ENCODE measurements around the gene CELF5. TPM values are rescaled to one million over a fixed set of nuclear protein-coding genes. Genes with fewer than 3 reads are reported as not detected.

Gene CELF5
- total RNA-seq, 1 donor from 2014 or later, result not detected

GRCh38 chr19:3323026-3323425 is 98.6 kb downstream of the CELF5 start:
- ChIA-PET CTCF (no interaction called here), POLR2A (no interaction called here)
- no peak overlapping the region for H3K27ac Mint-ChIP-seq

GRCh38 chr19:3323658-3324057 is 99.2 kb downstream of the CELF5 start:
- Mint-ChIP-seq H3K27me3 (peaks cover 17% of the 10 kb centered on the region), H3K4me3 (no peak overlapping the region), H3K36me3 (ENCODE audit: low read depth) (no peaks in the 10 kb centered on the region), H3K4me1 (no peaks in the 10 kb centered on the region), H3K9me3 (no peaks in the 10 kb centered on the region), H3K27ac (no peak overlapping the region)
- intact Hi-C loops (cut with micrococcal nuclease), result no loop called here
- no peak for DNase-seq
- ChIA-PET CTCF (interaction anchor here (0.9 to 1.2 kb wide), 2 partner anchors 106 to 115 kb away, joined by 3 read pairs; no protein-coding TSS in a partner anchor), POLR2A (no interaction called here)
- TF ChIP-seq CTCF (IDR thresholded peaks at IDR 0.05), result no peak
- no peak for ATAC-seq (ENCODE audit: low read depth)

More at GRCh38 chr19:3323026-3323425, 98.6 kb downstream of the CELF5 start:
- H3K9me3 Mint-ChIP-seq, result no peaks in the 10 kb centered on the region
- H3K36me3 Mint-ChIP-seq (ENCODE audit: low read depth), result no peaks in the 10 kb centered on the region
- ATAC-seq (ENCODE audit: low read depth) (no peak), DNase-seq (no peak)
- no peak overlapping the region for H3K4me3 Mint-ChIP-seq
- H3K27me3 Mint-ChIP-seq, result peaks cover 17% of the 10 kb centered on the region
- TF ChIP-seq CTCF (IDR thresholded peaks at IDR 0.05), result no peak
- intact Hi-C loops (cut with micrococcal nuclease), result no loop called here
- H3K4me1 Mint-ChIP-seq, result no peaks in the 10 kb centered on the region

- H3K4me1 Mint-ChIP-seq, result no peaks in the 10 kb centered on the region
- DNase-seq (peak; percentile 58), ATAC-seq (ENCODE audit: low read depth) (peak; percentile 61)
- ChIA-PET POLR2A (no interaction called here), CTCF (interaction anchor here (1.2 to 6.5 kb wide), 3 partner anchors 105 to 148 kb away, joined by 3 to 82 read pairs (median 4); no protein-coding TSS in a partner anchor)
- intact Hi-C loops (cut with micrococcal nuclease), result no loop called here
- H3K27ac Mint-ChIP-seq, result no peak overlapping the region
- no peaks in the 10 kb centered on the region for H3K9me3 Mint-ChIP-seq
- peaks cover 17% of the 10 kb centered on the region for H3K27me3 Mint-ChIP-seq
- H3K4me3 Mint-ChIP-seq, result no peak overlapping the region
- no peaks in the 10 kb centered on the region for H3K36me3 Mint-ChIP-seq (ENCODE audit: low read depth)
- no peak for TF ChIP-seq CTCF (IDR thresholded peaks at IDR 0.05)
Measured at GRCh38 chr19:3324405-3324856, 100.0 kb downstream of the CELF5 start.

- Mint-ChIP-seq H3K4me1 (no peaks in the 10 kb centered on the region), H3K36me3 (ENCODE audit: low read depth) (no peaks in the 10 kb centered on the region), H3K27me3 (peaks cover 14% of the 10 kb centered on the region), H3K9me3 (no peaks in the 10 kb centered on the region), H3K27ac (no peak overlapping the region), H3K4me3 (no peak overlapping the region)
- no peak for ATAC-seq (ENCODE audit: low read depth)
- DNase-seq, result no peak
- intact Hi-C loops (cut with micrococcal nuclease), result loop anchor here (5.0 kb wide), 1 partner anchor 382 kb away; the partner anchor contains the start of gene TJP3
- CTCF ChIA-PET, result interaction anchor here (1.3 to 6.5 kb wide), 4 partner anchors 105 to 159 kb away, joined by 3 to 82 read pairs (median 6); no protein-coding TSS in a partner anchor
- POLR2A ChIA-PET, result no interaction called here
- no peak for TF ChIP-seq CTCF (IDR thresholded peaks at IDR 0.05)
Measured at GRCh38 chr19:3325451-3325850, 101.0 kb downstream of the CELF5 start.

GRCh38 chr19:3328743-3329142 is 104.3 kb downstream of the CELF5 start:
- DNase-seq (no peak), ATAC-seq (ENCODE audit: low read depth) (no peak)
- Mint-ChIP-seq H3K27me3 (peaks cover 2% of the 10 kb centered on the region), H3K9me3 (no peaks in the 10 kb centered on the region), H3K27ac (no peak overlapping the region), H3K4me3 (no peak overlapping the region), H3K36me3 (ENCODE audit: low read depth) (no peaks in the 10 kb centered on the region), H3K4me1 (no peaks in the 10 kb centered on the region)
- intact Hi-C loops (cut with micrococcal nuclease), result loop anchor here (5.0 kb wide), 1 partner anchor 379 kb away; the partner anchor contains the start of gene TJP3
- CTCF ChIA-PET, result interaction anchor here (1.0 to 6.5 kb wide), 4 partner anchors 101 to 157 kb away, joined by 3 to 82 read pairs (median 4); no protein-coding TSS in a partner anchor
- POLR2A ChIA-PET, result no interaction called here
- TF ChIP-seq CTCF (IDR thresholded peaks at IDR 0.05), result no peak
